ENCODE results near the gene RPS6KA3. TPM values are rescaled to one million over a fixed set of nuclear protein-coding genes. Genes with fewer than 3 reads are reported as not detected.

The RPS6KA3 gene
- total RNA-seq, 1 donor from 2014 or later = 33.6 TPM

GRCh38 chrX:20211261-20211786, 55.4 kb downstream of the RPS6KA3 start:
- intact Hi-C loops (cut with micrococcal nuclease) = loop anchor here (10.0 kb wide), 1 partner anchor 53 kb away; the partner anchor contains the start of gene RPS6KA3
- no peak for DNase-seq
- TF ChIP-seq CTCF (IDR thresholded peaks at IDR 0.05; ENCODE audit: borderline replicate concordance) = no peak
- Histone ChIP-seq H3K36me3 (peaks cover 13% of the 10 kb centered on the region), H3K4me3 (no peak overlapping the region), H3K4me1 (peaks cover 57% of the 10 kb centered on the region), H3K27me3 (ENCODE audit: low read depth) (no peaks in the 10 kb centered on the region), H3K27ac (replicated peaks) (no peak overlapping the region), H3K9me3 (replicated peaks) (no peaks in the 10 kb centered on the region)

- Histone ChIP-seq H3K9me3 (replicated peaks) (no peaks in the 10 kb centered on the region), H3K4me1 (peaks cover 29% of the 10 kb centered on the region), H3K36me3 (peaks cover 32% of the 10 kb centered on the region), H3K27me3 (ENCODE audit: low read depth) (no peaks in the 10 kb centered on the region), H3K27ac (replicated peaks) (peak overlapping the region; percentile 51), H3K4me3 (no peak overlapping the region)
- intact Hi-C loops (cut with micrococcal nuclease) = no loop called here
- no peak for DNase-seq
- TF ChIP-seq CTCF (IDR thresholded peaks at IDR 0.05; ENCODE audit: borderline replicate concordance) = peak; percentile 28
Measured at GRCh38 chrX:20205927-20206708, 60.6 kb downstream of the RPS6KA3 start.

- Histone ChIP-seq H3K36me3 (peaks cover 32% of the 10 kb centered on the region), H3K27me3 (ENCODE audit: low read depth) (no peaks in the 10 kb centered on the region), H3K4me1 (peaks cover 12% of the 10 kb centered on the region), H3K27ac (replicated peaks) (no peak overlapping the region), H3K4me3 (no peak overlapping the region), H3K9me3 (replicated peaks) (no peaks in the 10 kb centered on the region)
- DNase-seq = no peak
- intact Hi-C loops (cut with micrococcal nuclease) = no loop called here
- TF ChIP-seq CTCF (IDR thresholded peaks at IDR 0.05; ENCODE audit: borderline replicate concordance) = no peak
Measured at GRCh38 chrX:20204351-20204750, 62.4 kb downstream of the RPS6KA3 start.

- intact Hi-C loops (cut with micrococcal nuclease) = no loop called here
- no peak for DNase-seq
- Histone ChIP-seq H3K4me1 (peaks cover 4% of the 10 kb centered on the region), H3K4me3 (no peak overlapping the region), H3K36me3 (peaks cover 20% of the 10 kb centered on the region), H3K9me3 (replicated peaks) (no peaks in the 10 kb centered on the region), H3K27me3 (ENCODE audit: low read depth) (no peaks in the 10 kb centered on the region), H3K27ac (replicated peaks) (no peak overlapping the region)
- no peak for TF ChIP-seq CTCF (IDR thresholded peaks at IDR 0.05; ENCODE audit: borderline replicate concordance)
Measured at GRCh38 chrX:20197641-20198210, 69.0 kb downstream of the RPS6KA3 start.

GRCh38 chrX:20189171-20189570, 77.5 kb downstream of the RPS6KA3 start:
- H3K4me1 ChIP-seq = no peaks in the 10 kb centered on the region
- DNase-seq = no peak
- H3K4me3 ChIP-seq = no peak overlapping the region
- H3K27me3 ChIP-seq (ENCODE audit: low read depth) = no peaks in the 10 kb centered on the region
- intact Hi-C loops (cut with micrococcal nuclease) = no loop called here
- peaks cover 52% of the 10 kb centered on the region for H3K36me3 ChIP-seq
- no peak for TF ChIP-seq CTCF (IDR thresholded peaks at IDR 0.05; ENCODE audit: borderline replicate concordance)
- no peak overlapping the region for H3K27ac ChIP-seq (replicated peaks)
- H3K9me3 ChIP-seq (replicated peaks) = no peaks in the 10 kb centered on the region
